Liver (tissue), 9 donors: Measurements from ENCODE around the gene PYGB. TPM values are rescaled to one million over a fixed set of nuclear protein-coding genes. Genes with fewer than 3 reads are reported as not detected.
"Not testable (repeated sequence)": the region's sequence is repeated elsewhere in the genome, so short reads cannot be mapped to it uniquely, and the experiment has no call there.

Experiments
- DNase-seq: peaks from one replicate; pipeline ENCODE4 v3.0.0-alpha.2; 2017; ENCODE audit warnings: low spot score
- H3K27ac ChIP-seq, 2 donors: one replicate each; pipeline ENCODE4 v1.7.0; 2013; ENCODE audit warnings: inconsistent platforms in 2 of 2, low read length in 2 of 2, control low read depth in 1 of 2, low read depth in 1 of 2, mild to moderate bottlenecking in 1 of 2
- H3K27me3 ChIP-seq, 4 donors: one replicate each; pipeline versions ENCODE4 v1.6.1 to v1.7.0; 2013; ENCODE audit warnings: low read length in 3 of 4, inconsistent platforms in 1 of 4, mild to moderate bottlenecking in 1 of 4, moderate library complexity in 1 of 4; ENCODE audit not compliant: control insufficient read depth in 4 of 4, insufficient read depth in 4 of 4
- H3K36me3 ChIP-seq, 4 donors: one replicate each; pipeline versions ENCODE4 v1.6.1 to v1.7.0; 2013; ENCODE audit warnings: low read length in 3 of 4, mild to moderate bottlenecking in 3 of 4, low read depth in 1 of 4, moderate library complexity in 1 of 4; ENCODE audit not compliant: control insufficient read depth in 4 of 4, insufficient read depth in 3 of 4
- H3K4me1 ChIP-seq, 4 donors: one replicate each; pipeline versions ENCODE4 v1.6.1 to v1.7.0; 2013; ENCODE audit warnings: low read length in 3 of 4, mild to moderate bottlenecking in 3 of 4, moderate library complexity in 1 of 4; ENCODE audit not compliant: control insufficient read depth in 4 of 4, insufficient read depth in 4 of 4
- H3K4me3 ChIP-seq, 3 donors: one replicate each; pipeline versions ENCODE4 v1.6.1 to v1.7.0; 2013; ENCODE audit warnings: low read length in 3 of 3, control low read depth in 1 of 3, low read depth in 1 of 3, mild to moderate bottlenecking in 1 of 3
- H3K9ac ChIP-seq, 2 donors: one replicate each; pipeline ENCODE4 v1.7.0; 2013; ENCODE audit warnings: low read length in 2 of 2, mild to moderate bottlenecking in 2 of 2, moderate library complexity in 2 of 2, control low read depth in 1 of 2, low read depth in 1 of 2
- H3K9me3 ChIP-seq, 4 donors: one replicate each; pipeline versions ENCODE4 v1.6.1 to v1.7.0; 2013; ENCODE audit warnings: low read length in 3 of 4; ENCODE audit not compliant: control insufficient read depth in 4 of 4
- ATF3 ChIP-seq: IDR thresholded peaks from 2 replicates; pipeline ENCODE4 v1.6.1; 2016; ENCODE audit warnings: antibody characterized with exemption
- CTCF ChIP-seq: fragments of 150-350 bp; IDR thresholded peaks from 2 replicates; pipeline ENCODE4 v1.5.1; 2017; ENCODE audit warnings: improper control_type of control experiment, low read depth, low read length; ENCODE audit not compliant: missing input control
- EGR1 ChIP-seq, 2 donors: IDR thresholded peaks; 2 replicates each; pipeline ENCODE4 v1.6.1; 2016 to 2018; ENCODE audit warnings: antibody characterized with exemption in 2 of 2, low read depth in 2 of 2
- FOXA2 ChIP-seq: IDR thresholded peaks from 2 replicates; pipeline ENCODE4 v1.6.1; 2016; ENCODE audit warnings: antibody characterized with exemption
- GABPA ChIP-seq, 2 donors: IDR thresholded peaks in 1 of 2; conservative IDR thresholded peaks in 1 of 2; 2 replicates each; pipeline ENCODE4 v1.6.1; 2016; ENCODE audit warnings: antibody characterized with exemption in 2 of 2, mild to moderate bottlenecking in 1 of 2, moderate library complexity in 1 of 2
- HNF4A ChIP-seq, 2 donors: conservative IDR thresholded peaks; 2 replicates each; pipeline ENCODE4 v1.6.1; 2016; ENCODE audit warnings: antibody characterized with exemption in 2 of 2, mild to moderate bottlenecking in 2 of 2
- HNF4G ChIP-seq: IDR thresholded peaks from 2 replicates; pipeline ENCODE4 v1.6.1; 2016; ENCODE audit warnings: antibody characterized with exemption
- JUND ChIP-seq, 2 donors: IDR thresholded peaks; 2 replicates each; pipeline ENCODE4 v1.6.1; 2016; ENCODE audit warnings: antibody characterized with exemption in 2 of 2
- MAX ChIP-seq: IDR thresholded peaks from 2 replicates; pipeline ENCODE4 v1.6.1; 2016; ENCODE audit warnings: antibody characterized with exemption
- NR2F2 ChIP-seq: IDR thresholded peaks from 2 replicates; pipeline ENCODE4 v1.6.1; 2016; ENCODE audit warnings: antibody characterized with exemption
- RAD21 ChIP-seq, 2 donors: IDR thresholded peaks; 2 replicates each; pipeline ENCODE4 v1.6.1; 2016; ENCODE audit warnings: antibody characterized with exemption in 2 of 2, mild to moderate bottlenecking in 2 of 2
- RXRA ChIP-seq, 2 donors: IDR thresholded peaks; 2 replicates each; pipeline ENCODE4 v1.6.1; 2017 to 2018; ENCODE audit warnings: antibody characterized with exemption in 2 of 2, mild to moderate bottlenecking in 1 of 2
- SP1 ChIP-seq: IDR thresholded peaks from 2 replicates; pipeline ENCODE4 v1.6.1; 2018; ENCODE audit warnings: antibody characterized with exemption, mild to moderate bottlenecking
- TAF1 ChIP-seq: conservative IDR thresholded peaks from 2 replicates; pipeline ENCODE4 v1.6.1; 2016; ENCODE audit warnings: antibody characterized with exemption, mild to moderate bottlenecking
- YY1 ChIP-seq: IDR thresholded peaks from 2 replicates; pipeline ENCODE4 v1.6.1; 2016; ENCODE audit warnings: antibody characterized with exemption, mild to moderate bottlenecking
- WGBS: extraction: QIAGEN DNeasy Blood & Tissue Kit; methylation state at CpG from one replicate; pipeline ENCODE4 v1.1.7; 2013; 5-methylcytosine and 5-hydroxymethylcytosine counted together
- polyA plus RNA-seq, 2 donors: library from polyadenylated mRNA; stranded (reverse) in 1 of 2; unstranded in 1 of 2; fragments of 200-250 nt in 1 of 2; fragments of >200 nt in 1 of 2; fragmentation: Nextera tagmentation in 1 of 2; extraction: Ambion mirVana in 1 of 2; gene quantifications; one replicate each; pipeline versions ENCODE4 v1.2.1 to v1.2.3, GENCODE V29; 2013 to 2015
- total RNA-seq, 2 donors: library from RNA; depleted of rRNA; stranded (reverse); fragments of >200 nt; gene quantifications; one replicate each; pipeline ENCODE4 v1.2.3, GENCODE V29; 2014
- TF ChIP-seq, protein P1 (sequence below): IDR thresholded peaks from 2 replicates; pipeline ENCODE4 v1.6.1; 2016; ENCODE audit warnings: antibody characterized with exemption, mild to moderate bottlenecking
- donor health status: healthy.
- donor health status: healthy.
- donor health status: healthy.
- donor health status: healthy.
- donor health status: healthy.

PYGB gene
- total and polyA plus RNA-seq, 4 donors: 3.6 to 11.7 (median 9.8) TPM

DNA sequence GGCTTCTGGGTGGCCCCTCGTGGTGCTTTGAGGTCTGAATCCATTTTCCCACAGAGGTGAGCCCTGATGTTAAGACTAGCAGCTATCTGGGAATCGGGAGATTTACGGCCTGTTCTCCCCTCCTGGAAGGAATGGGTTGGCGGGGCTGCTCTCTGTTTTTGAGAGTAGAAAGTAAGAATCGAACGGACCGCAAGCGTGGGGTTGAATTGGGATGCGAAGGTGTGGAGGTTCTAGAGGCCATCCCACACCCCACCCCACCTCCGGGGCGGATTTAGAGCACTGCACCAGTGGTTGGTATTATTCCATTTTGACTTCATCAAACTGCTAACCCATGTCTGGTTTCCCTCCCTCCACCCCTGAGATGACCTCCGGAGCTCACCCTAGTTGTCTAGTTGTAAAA is 11.5 kb downstream of the PYGB start (continued):
- TF ChIP-seq TAF1: no peak
- no peak for TF ChIP-seq RXRA (IDR thresholded peaks at IDR 0.05)
- no peak for TF ChIP-seq SP1

- Histone ChIP-seq H3K4me1 (peaks cover 2 to 17% (median 4%) of the 10 kb centered on the region in 4 donors), H3K9ac (no peak overlapping the region), H3K27ac (no peak overlapping the region), H3K27me3 (no peaks in the 10 kb centered on the region), H3K9me3 (no peaks in the 10 kb centered on the region), H3K4me3 (no peak overlapping the region), H3K36me3 (peaks cover 0 to 5% (median 0%) of the 10 kb centered on the region in 4 donors)
- no peak for TF ChIP-seq HNF4A (conservative IDR thresholded peaks at IDR 0.05)
- no peak for TF ChIP-seq RAD21 (IDR thresholded peaks at IDR 0.05)
- no peak for TF ChIP-seq HNF4G
- TF ChIP-seq CTCF: no peak
- TF ChIP-seq YY1: no peak
- no peak for TF ChIP-seq RXRA (IDR thresholded peaks at IDR 0.05)
- no peak for DNase-seq
- 90% methylated on average over 9 of the region's 9 CpGs for WGBS
Measured at GRCh38 chr20:25259788-25260254, 11.9 kb downstream of the PYGB start.

GRCh38 chr20:25260770-25261437 is 13.0 kb downstream of the PYGB start:
- H3K36me3 ChIP-seq: not testable (repeated sequence)
- WGBS: 93% methylated on average over 16 of the region's 16 CpGs

GRCh38 chr20:25269057-25269832 is 21.4 kb downstream of the PYGB start:
- Histone ChIP-seq H3K27ac (no peak overlapping the region), H3K9me3 (no peaks in the 10 kb centered on the region), H3K4me3 (no peak overlapping the region), H3K36me3 (peaks cover 0 to 24% (median 5%) of the 10 kb centered on the region in 4 donors), H3K27me3 (no peaks in the 10 kb centered on the region), H3K4me1 (no peaks in the 10 kb centered on the region), H3K9ac (no peak overlapping the region)
- WGBS: 94% methylated on average over 11 of the region's 11 CpGs
- no peak for DNase-seq
- TF ChIP-seq MAX (no peak), RAD21 (IDR thresholded peaks at IDR 0.05) (no peak), EGR1 (IDR thresholded peaks at IDR 0.05; ENCODE audit: low read depth in 2 of 2) (no peak), GABPA (IDR thresholded peaks at IDR 0.05 in 1 of 2, conservative IDR thresholded peaks at IDR 0.05 in 1 of 2) (no peak), SP1 (no peak), TAF1 (no peak), FOXA2 (no peak), NR2F2 (no peak), JUND (IDR thresholded peaks at IDR 0.05) (no peak), YY1 (no peak), ATF3 (no peak)
- TF ChIP-seq, protein P1, sequence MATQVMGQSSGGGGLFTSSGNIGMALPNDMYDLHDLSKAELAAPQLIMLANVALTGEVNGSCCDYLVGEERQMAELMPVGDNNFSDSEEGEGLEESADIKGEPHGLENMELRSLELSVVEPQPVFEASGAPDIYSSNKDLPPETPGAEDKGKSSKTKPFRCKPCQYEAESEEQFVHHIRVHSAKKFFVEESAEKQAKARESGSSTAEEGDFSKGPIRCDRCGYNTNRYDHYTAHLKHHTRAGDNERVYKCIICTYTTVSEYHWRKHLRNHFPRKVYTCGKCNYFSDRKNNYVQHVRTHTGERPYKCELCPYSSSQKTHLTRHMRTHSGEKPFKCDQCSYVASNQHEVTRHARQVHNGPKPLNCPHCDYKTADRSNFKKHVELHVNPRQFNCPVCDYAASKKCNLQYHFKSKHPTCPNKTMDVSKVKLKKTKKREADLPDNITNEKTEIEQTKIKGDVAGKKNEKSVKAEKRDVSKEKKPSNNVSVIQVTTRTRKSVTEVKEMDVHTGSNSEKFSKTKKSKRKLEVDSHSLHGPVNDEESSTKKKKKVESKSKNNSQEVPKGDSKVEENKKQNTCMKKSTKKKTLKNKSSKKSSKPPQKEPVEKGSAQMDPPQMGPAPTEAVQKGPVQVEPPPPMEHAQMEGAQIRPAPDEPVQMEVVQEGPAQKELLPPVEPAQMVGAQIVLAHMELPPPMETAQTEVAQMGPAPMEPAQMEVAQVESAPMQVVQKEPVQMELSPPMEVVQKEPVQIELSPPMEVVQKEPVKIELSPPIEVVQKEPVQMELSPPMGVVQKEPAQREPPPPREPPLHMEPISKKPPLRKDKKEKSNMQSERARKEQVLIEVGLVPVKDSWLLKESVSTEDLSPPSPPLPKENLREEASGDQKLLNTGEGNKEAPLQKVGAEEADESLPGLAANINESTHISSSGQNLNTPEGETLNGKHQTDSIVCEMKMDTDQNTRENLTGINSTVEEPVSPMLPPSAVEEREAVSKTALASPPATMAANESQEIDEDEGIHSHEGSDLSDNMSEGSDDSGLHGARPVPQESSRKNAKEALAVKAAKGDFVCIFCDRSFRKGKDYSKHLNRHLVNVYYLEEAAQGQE: no peak

More at GRCh38 chr20:25260770-25261437, 13.0 kb downstream of the PYGB start:
- H3K9ac ChIP-seq, DNase-seq, H3K27me3 ChIP-seq, H3K27ac ChIP-seq, H3K4me3 ChIP-seq, H3K9me3 ChIP-seq: not testable (repeated sequence)
- peaks cover 2 to 12% (median 3%) of the 10 kb centered on the region in 4 donors for H3K4me1 ChIP-seq
